ENCODE measurements around the gene SPAG16. TPM values are rescaled to one million over a fixed set of nuclear protein-coding genes. Genes with fewer than 3 reads are reported as not detected.

The SPAG16 gene
- total RNA-seq, 3 donors from 2014 or later = 25.3 to 42.0 (median 41.7) TPM

GRCh38 chr2:214117054-214117453, 832.8 kb downstream of the SPAG16 start:
- TF ChIP-seq POLR2A (IDR thresholded peaks at IDR 0.05) (no peak), POLR2AphosphoS5 (IDR thresholded peaks at IDR 0.05) (no peak), CTCF (IDR thresholded peaks at IDR 0.05) (no peak)
- no peaks in the 10 kb centered on the region for H3K27me3 ChIP-seq

GRCh38 chr2:214126135-214126534, 841.9 kb downstream of the SPAG16 start:
- no peaks in the 10 kb centered on the region for H3K36me3 ChIP-seq
- H3K4me1 ChIP-seq = no peaks in the 10 kb centered on the region
- no peak for DNase-seq (ENCODE audit: low spot score in 2 of 2)
- no peak overlapping the region for H3K4me3 ChIP-seq
- TF ChIP-seq POLR2AphosphoS5 (IDR thresholded peaks at IDR 0.05) (no peak), CTCF (IDR thresholded peaks at IDR 0.05) (no peak), POLR2A (IDR thresholded peaks at IDR 0.05) (no peak)
- intact Hi-C loops (cut with DNase I; ENCODE audit: low total_unique reads) = no loop called here
- no peaks in the 10 kb centered on the region for H3K27me3 ChIP-seq
- H3K9me3 ChIP-seq = no peaks in the 10 kb centered on the region
- no peak overlapping the region for H3K27ac ChIP-seq

More at GRCh38 chr2:214117054-214117453, 832.8 kb downstream of the SPAG16 start:
- DNase-seq (ENCODE audit: low spot score in 2 of 2) = no peak
- no peaks in the 10 kb centered on the region for H3K36me3 ChIP-seq
- intact Hi-C loops (cut with DNase I; ENCODE audit: low total_unique reads) = no loop called here
- no peak overlapping the region for H3K27ac ChIP-seq
- H3K4me1 ChIP-seq = no peaks in the 10 kb centered on the region
- no peak overlapping the region for H3K4me3 ChIP-seq
- peaks cover 8 to 15% of the 10 kb centered on the region in 2 donors for H3K9me3 ChIP-seq

- no peaks in the 10 kb centered on the region for H3K27me3 ChIP-seq
- intact Hi-C loops (cut with DNase I; ENCODE audit: low total_unique reads) = no loop called here
- no peaks in the 10 kb centered on the region for H3K9me3 ChIP-seq
- DNase-seq (ENCODE audit: low spot score in 2 of 2) = no peak
- H3K27ac ChIP-seq = no peak overlapping the region
- no peaks in the 10 kb centered on the region for H3K36me3 ChIP-seq
- H3K4me3 ChIP-seq = no peak overlapping the region
- H3K4me1 ChIP-seq = no peaks in the 10 kb centered on the region
- no peak for TF ChIP-seq POLR2AphosphoS5 (IDR thresholded peaks at IDR 0.05)
- TF ChIP-seq CTCF (IDR thresholded peaks at IDR 0.05) = no peak
- no peak for TF ChIP-seq POLR2A (IDR thresholded peaks at IDR 0.05)
Measured at GRCh38 chr2:214127170-214127569, 842.9 kb downstream of the SPAG16 start.

GRCh38 chr2:214127571-214127970, 843.3 kb downstream of the SPAG16 start:
- Histone ChIP-seq H3K27ac (no peak overlapping the region), H3K9me3 (no peaks in the 10 kb centered on the region), H3K36me3 (no peaks in the 10 kb centered on the region), H3K27me3 (no peaks in the 10 kb centered on the region), H3K4me3 (no peak overlapping the region), H3K4me1 (no peaks in the 10 kb centered on the region)
- intact Hi-C loops (cut with DNase I; ENCODE audit: low total_unique reads) = no loop called here
- DNase-seq (ENCODE audit: low spot score in 2 of 2) = no peak
- TF ChIP-seq POLR2AphosphoS5 (IDR thresholded peaks at IDR 0.05) (no peak), CTCF (IDR thresholded peaks at IDR 0.05) (no peak), POLR2A (IDR thresholded peaks at IDR 0.05) (no peak)

- intact Hi-C loops (cut with DNase I; ENCODE audit: low total_unique reads) = no loop called here
Measured at GRCh38 chr2:214128040-214128439, 843.8 kb downstream of the SPAG16 start.

More at GRCh38 chr2:214128040-214128439, 843.8 kb downstream of the SPAG16 start:
- Histone ChIP-seq H3K27me3 (no peaks in the 10 kb centered on the region), H3K36me3 (no peaks in the 10 kb centered on the region), H3K9me3 (no peaks in the 10 kb centered on the region), H3K27ac (no peak overlapping the region), H3K4me1 (no peaks in the 10 kb centered on the region), H3K4me3 (no peak overlapping the region)
- DNase-seq (ENCODE audit: low spot score in 2 of 2) = no peak
- TF ChIP-seq CTCF (IDR thresholded peaks at IDR 0.05) = no peak

Measured in breast epithelium (tissue), 4 donors.